Measurements from ENCODE around the gene FAM53B.

FAM53B gene

DNA sequence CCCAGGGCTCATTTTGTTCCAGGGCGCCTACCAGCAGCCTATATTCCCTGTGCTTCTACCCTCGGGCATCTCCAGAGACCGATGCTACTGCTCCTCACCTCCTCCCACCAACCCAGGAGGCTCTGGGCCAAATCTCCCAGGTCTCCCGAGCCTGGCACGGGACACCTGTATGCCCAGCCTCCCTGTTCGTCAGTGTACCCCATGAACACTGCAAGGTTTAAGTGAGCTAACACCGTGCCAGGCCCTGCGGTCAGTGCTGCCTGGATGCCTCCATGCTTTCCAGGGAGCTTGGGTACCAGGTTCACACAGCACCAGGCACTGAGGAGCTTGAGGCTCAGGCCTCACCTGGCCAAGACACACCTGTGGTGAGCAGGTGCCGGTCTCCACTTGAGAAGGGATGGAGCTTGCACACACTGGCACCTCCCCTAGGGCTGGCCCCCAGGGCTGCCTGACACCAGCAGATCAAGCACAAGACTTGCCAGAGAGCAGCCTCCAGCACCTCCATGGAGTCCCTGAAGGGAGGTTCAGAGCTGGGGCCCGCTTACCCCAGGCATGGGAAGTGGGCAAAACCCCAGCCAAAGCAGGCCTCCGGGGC lies 80.3 kb downstream of the FAM53B start:
- DNase-seq (ENCODE audit: low read depth, low spot score): no peak

DNA sequence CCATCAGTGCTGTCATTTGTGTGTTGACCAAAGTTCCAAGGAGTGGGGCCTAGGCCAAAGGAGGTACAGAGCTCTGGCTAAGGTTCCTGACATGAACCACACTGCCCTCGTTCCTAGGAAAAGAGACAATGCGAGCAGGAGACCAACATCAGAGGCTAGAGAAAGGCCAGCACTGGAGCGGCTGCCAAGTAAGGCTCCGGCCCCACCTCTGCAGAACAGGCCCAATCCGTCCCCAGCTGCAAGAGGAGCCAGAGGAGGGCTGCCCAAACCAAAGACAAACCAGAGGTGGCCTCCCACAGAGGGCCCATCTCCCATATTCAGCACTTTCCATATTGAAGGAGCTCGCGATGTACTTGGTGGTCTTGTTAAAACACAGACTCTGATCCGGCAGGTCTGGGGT lies 81.0 kb downstream of the FAM53B start:
- DNase-seq (ENCODE audit: low read depth, low spot score): no peak

DNA sequence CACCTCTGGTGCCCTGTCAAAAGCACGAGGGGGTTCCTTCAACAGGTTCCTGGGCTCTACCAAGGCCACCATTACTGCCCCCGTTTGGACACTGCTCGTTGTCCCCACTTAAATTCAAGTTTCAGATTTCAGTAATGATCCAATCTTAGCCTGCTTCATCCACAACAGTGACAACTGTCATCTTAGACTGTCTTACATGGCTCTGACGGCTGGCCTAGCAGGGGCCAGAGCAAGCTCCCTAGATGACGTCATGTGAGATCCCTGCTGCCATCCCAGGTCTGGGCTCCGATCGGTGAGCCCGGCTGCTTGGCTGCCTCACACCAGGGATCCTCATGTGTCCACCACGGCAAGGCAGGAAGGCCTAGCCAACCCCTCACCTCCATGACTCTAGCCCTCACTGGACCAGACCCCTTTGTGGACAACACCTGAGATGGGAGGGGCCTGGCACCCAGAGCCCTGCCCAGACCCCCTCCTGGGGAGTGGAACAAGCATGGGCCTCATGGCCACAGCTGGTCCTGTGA lies 82.5 kb downstream of the FAM53B start:
- no peak for DNase-seq (ENCODE audit: low read depth, low spot score)

DNA sequence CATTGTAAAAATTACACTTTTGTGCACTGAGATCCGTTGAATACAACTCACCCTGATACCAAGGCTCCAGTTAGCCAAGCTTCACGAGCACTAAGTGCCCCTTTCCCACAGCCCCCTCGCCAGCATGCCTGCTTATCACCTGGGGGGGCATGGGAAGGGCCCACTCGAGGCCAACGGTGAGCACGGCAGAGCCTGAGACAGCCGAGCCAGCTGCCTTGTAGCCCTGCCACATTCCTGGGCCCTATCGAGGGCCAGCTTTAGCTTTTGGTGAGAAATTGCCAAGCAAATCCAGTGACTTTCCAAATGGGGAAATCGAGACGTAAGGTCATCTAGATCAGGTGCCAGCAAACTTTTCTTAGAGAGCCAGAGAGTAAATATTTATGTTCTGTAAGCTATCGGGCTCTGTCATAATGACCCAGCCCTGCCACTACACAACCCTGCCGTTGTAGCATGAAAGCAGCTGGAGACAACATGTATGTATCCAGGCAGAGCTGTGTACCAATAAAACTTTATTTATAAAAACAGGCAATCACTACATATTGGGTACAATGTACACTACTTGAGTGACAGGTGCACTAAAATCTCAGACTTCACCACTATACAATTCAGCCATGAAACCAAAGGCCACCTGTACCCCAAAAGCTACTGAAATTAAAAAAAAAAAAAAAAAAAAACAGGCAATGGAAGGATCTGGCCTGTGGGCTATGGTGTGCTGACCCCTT lies 83.6 kb downstream of the FAM53B start:
- no peak for DNase-seq (ENCODE audit: low read depth, low spot score)

DNA sequence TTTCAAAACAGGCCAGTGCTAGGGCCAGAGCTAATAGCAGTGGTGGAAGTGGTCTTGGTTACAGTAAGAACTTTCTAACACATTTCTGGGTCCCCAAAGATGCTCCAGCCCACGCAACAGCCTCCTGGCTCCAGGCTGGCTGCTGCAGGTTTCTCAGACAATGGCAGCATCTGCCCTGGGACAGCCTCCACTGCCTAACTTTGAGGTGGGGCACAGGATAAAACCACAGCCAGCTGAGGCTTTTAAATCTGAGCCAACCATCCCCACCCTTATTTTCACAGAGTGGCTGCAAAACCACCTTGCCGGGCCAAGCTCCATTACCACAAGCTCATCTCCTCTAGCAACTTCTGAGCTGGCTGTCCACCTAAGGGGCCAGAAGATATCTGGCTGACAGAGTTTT lies 84.8 kb downstream of the FAM53B start:
- DNase-seq (ENCODE audit: low read depth, low spot score): no peak

DNA sequence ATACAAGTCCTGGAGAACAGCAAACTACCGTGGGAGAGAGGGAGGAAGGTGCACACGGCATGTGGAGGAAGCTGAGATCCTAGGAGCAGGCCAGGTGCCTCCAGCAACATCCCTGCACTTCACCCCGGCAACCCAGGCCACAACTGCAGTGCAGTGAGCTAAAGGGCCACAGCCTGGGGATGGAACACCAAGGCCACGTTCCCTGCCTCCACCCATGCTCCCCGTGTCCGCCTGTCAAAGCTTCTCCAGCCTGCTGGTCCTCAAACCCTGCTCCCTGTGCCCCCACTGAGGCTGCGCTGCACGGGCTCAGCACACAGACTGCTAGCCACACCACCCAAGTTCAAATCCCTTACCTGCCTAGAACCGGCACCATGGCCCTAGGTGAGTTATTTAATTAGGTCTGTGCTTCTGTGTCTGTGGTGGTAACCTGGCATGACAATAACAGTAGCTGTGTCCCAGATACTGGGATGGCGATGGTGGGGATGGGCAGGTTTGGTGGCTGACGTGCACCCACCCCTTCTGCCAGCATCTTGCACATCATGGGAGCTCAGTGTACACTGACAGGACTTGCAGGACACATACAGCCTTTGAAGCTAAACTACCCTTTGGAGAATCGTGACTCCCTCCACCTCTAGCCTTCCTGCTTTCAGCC lies 85.5 kb downstream of the FAM53B start:
- DNase-seq (ENCODE audit: low read depth, low spot score): no peak

DNA sequence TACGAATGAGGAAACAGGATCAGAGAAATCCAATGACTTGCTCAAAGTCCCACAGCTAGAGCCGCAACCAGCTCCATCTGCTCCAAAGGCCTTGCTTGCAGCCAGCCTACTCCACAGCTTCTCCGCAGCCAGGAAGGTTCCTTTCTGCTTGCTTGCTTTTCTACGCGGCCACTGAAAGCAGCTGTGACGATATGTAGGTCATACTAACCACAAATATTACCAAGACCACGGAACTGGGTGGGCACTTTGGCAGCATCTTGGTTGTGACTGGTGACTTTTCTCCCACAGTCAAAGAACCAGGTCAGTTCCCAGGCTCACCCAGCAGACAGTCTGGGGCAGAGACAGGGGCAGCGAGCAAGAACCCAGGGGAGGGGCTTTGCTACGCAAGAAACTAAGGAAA lies 86.4 kb downstream of the FAM53B start:
- no peak for DNase-seq (ENCODE audit: low read depth, low spot score)

DNA sequence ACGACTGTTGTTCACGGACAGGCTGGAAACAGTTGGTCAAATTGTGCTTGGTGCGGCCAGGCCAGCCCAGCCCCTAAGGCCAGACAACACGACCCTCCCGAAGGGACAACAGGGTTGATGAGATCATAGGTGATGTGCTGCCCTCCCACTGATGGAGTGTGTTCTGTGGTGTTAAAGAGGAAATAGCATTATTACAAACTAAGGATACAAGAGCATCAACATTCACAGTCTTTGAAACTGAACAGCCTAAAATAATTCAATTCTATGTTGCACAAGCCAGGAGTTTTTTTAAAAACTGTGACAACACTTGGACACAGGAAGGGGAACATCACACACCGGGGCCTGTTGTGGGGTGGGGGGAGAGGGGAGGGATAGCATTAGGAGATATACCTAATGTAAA lies 87.6 kb downstream of the FAM53B start:
- no peak for DNase-seq (ENCODE audit: low read depth, low spot score)

DNA sequence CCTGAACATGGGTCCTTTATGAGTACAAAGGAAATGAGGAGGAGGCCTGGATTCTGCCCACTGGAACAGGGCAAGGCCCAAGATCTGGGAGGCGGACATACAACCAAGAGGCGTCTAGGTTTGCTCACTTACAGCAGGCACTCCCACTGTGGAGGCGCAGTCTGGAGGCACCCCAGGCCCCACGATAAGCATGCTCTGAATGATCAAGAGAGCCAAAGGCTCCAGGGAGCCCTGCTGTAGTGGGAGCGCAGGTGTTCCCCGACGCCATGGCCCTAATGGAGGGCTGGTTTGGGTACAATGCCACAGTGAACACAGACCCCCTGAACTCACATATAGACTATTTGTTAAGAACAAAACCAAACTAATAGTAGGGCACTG lies 88.1 kb downstream of the FAM53B start:
- no peak for DNase-seq (ENCODE audit: low read depth, low spot score)

DNA sequence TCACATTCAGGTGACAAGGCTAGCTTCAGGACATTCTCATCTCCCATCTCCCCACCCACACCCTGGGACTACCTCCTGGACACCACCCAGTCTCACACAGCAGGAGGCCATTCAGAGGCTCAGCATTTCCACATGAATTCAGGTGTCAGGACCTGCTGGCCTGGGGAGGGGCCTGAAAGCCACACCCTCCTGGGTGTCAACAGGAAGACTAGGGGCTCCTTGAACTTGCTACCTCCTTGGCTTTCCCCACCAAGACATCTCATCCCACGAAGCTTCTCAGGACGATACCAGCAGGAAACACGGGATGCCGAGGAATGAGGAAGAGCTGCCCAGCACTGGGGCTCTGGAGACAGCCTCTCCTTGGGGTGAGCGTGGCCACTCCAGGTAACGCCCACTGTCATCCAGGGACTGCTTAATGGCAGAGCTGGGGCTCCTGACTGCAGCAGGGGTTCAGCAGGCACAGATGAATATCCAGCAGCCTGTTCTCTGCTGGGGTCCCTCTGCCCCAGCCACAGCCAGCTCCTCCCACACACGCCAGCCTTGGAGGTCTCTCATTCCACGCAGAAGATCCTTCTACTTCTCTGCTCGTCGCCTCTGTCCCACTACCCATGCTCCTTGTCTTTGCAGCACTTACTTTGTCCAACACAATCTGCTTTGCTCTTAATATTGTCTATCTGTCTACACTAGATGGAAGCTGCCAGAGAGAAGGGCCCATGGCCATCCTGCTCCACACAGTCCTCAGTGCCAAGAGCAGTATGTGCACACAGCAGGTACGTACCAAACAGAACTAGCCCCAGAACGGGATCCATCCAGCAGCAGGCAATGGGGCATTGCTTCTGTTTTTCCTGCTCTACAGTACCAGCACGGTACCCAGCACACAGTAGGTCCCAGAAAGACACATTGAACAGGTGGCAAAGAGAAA lies 88.7 kb downstream of the FAM53B start:
- DNase-seq (ENCODE audit: low read depth, low spot score): no peak

DNA sequence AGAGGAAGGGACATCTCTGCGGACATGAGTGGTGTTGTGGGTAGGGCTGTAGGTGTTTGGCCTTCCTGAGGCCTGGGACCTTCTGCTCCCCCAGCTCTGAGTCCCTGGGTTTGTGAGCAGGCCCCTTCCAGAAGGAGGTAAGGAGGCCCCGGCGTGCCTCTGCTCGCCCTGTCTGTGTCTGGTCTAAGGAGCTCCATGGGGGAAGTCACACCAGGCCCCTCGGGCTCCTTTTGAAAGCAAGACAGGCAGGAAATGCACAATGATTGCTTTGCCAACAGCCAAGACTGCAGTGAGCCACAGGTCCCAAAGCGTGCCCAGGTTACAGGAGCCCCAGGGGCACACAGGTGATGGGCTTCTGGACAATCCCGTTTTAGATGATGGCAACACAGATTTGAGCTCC lies 89.5 kb downstream of the FAM53B start:
- DNase-seq (ENCODE audit: low read depth, low spot score): no peak

DNA sequence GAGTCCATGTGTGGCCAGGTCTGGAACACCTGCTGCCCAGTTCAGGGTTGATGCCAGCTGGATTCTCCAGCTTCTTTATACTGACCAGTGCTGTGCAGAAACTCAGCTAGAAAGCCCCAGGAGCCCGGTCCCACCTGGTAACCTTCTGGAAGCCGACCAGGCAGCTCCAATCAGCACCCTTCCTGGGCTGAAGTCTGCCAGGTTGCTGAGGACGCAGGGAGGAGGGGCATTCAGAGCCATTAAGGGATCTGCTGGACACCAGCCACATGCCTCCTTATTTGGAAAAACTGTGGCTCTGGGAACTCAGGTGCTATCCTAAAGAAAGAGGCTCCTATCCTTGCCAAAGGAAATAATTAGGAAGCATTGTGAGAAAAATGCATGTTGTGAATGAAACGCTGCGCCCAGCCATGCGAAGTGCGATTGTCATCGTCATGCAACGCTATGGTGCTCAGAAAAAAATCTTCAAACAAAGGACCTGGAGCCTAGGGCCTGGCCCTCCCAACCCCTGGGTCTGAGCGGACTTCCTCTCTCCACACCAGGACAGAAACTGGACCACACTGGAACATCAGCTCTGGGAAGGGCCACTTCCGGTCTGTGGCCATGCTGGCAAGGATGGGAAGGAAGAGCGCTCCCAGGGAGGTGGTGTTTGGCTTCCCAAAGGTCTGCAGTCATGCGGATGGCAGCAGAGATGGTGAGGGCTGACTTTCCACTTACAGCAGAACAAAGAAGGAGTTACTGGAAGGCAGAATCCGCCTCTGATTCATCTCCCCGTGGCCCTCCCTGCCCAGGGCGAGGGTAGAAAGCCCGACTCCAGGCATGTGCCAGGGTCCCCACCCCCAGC lies 90.1 kb downstream of the FAM53B start:
- DNase-seq (ENCODE audit: low read depth, low spot score): no peak

DNA sequence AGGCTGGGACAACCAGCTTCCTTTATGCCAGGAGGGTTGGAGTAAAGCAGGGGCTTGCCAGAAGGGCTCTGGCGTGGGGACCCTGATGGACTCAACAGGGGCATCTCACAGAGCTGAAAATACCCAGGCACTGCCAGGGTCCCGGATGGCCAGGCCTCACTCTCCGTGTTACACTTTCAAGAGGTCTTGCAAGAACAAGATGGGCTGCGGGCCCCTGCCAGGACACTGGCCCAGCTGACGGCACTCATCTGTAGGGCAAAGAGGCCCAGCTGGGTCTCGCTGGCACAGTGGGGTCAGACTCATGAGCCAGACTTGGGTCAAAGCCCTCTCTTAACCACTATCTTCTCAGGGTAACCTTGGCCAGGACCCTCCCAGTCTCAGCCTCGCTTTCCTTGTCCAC lies 90.9 kb downstream of the FAM53B start:
- no peak for DNase-seq (ENCODE audit: low read depth, low spot score)

DNA sequence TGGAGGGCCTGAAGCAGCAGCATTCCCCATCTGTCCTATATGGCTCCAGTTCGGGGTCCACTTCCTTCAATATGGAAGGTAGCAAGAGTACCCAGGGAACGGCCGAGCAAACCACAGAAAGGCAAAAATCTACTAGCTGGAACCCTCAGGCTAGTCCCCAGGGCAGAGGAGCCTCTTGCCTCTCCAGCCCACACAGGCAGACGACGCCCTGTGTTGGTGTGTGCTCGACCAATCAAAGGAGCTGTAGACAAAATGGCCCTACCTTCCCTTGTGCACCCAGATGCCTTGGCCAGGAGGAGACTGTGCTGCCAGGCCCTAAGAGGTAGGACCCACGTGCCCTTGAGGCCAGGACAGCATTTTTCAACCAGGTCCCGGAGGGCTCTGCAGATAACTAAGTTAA lies 91.5 kb downstream of the FAM53B start:
- DNase-seq (ENCODE audit: low read depth, low spot score): no peak

DNA sequence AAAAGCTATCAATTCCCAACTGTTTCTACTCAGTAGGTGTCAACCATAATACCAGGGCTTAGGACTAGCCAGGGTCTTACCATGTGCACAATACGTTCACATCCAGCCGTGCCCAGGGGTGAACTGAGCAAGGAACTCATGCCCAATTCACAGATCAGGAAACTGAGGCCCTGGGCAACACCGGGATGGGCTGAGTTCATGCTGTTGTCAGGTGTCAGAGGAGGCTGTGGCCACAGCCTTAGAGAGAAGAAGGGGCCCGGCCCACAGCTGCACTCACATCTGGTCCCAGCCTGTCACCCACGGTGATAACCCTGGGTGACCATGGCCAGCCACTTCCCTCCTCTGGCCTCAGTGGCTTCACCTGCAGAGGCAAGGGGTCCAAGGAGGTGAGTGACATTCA lies 92.0 kb downstream of the FAM53B start:
- no peak for DNase-seq (ENCODE audit: low read depth, low spot score)

DNA sequence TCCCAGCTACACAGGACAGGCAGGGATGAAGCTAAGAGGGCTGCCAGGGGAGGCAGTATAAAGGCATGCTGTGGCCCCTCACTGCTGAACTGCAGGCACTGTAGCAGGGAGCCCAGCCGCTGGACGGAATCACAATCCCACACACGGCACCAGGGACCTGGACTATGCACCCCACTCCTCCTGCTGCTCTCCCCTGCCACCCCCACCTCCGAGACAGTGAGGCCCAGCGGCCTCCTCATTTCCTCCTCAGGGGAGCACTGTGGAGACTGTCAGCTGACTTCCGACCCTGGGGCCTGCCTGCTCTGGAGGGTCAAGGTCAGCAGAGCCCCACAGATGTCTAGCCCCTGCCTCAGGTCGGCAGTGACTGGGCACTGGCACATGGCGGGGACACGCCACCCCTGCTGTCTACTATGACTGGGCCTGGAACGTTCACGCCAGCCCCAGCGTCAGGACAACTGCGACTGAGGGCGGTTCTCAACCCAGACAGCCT lies 92.7 kb downstream of the FAM53B start:
- DNase-seq (ENCODE audit: low read depth, low spot score): no peak

DNA sequence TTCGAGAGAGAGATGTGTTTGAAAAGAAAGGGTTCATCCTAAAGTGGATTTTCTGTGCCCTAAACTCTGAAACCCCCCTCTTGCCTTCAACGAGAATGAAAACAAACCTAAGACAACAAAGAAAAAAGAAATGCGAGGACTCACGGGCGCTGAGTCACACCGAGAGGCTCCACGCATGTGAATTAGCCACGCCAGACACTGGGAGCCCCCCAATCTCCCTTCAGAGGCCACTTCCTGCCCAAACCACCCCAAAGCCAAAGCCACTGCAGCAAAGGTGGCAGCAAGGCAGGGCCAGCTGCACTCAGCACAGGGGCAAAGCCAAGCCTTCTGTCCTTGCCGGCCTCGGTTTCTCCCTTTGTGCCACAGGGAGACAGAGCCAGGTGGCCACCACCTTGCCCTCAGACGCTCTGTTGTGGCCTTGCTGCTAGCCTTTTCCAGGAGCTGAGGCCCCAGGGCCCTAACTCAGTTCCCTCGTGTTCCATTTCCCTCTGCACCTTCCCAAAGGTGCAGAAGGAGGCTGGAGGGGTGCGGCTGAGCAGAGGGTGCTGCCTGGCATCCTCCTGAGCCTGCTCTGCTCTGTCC lies 93.3 kb downstream of the FAM53B start:
- DNase-seq (ENCODE audit: low read depth, low spot score): no peak

DNA sequence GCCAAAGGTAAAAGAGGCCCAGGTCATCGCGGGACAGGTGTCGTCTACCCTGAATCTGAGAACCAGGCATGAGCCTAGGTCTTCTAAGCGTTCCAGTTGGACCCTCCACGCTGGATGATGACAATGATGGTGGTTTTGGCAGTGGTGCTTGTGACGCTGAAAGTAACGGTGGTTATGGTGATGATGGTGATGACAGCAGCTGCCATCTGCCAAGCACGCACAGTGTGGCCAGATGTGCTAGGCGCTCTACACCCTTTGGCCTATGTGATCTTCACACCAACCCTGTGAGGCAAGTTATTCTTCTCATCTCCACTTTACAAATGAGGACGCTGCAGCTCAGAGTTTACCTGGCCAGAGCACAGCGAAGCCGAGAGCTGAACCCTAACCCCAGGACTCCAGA lies 93.9 kb downstream of the FAM53B start:
- no peak for DNase-seq (ENCODE audit: low read depth, low spot score)

DNA sequence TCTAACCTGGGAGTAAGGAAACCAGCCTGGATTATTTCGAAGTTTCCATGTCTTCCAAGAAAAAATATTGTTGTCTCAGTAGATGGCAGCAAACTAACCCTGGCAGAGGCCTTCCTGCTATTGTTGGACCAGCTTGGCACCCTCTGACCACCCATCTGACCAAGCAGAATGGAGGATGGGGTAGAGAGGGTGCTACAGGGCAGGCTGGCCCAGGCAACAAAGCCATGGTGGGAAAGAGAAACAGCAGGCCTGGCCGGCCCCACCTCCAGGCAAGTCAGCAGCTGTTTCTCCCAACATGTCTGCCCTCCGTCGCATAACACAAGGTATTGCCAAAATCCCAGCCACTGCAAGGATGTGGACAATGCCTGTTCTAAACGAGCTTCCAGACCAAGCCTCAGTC lies 95.0 kb downstream of the FAM53B start:
- DNase-seq (ENCODE audit: low read depth, low spot score): no peak

DNA sequence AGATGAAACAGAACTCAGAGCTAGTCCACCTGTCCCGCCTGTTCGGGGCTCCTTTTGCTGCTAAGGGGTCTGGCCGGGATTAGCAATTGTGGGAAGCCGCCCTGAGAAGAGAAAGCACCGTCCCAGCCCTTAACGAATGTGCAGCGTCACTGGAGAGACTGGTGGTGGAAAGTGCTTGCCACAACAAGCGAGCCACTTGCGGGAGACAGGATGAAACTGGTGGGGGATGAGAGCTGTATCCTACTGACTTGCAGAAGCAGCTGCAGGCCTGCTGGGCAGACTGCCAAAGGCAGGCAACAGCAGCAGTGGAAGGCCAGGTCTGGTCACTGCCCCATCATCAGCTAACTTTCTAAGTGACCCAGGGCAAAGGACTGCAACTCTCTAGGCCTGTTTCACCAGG lies 95.4 kb downstream of the FAM53B start:
- no peak for DNase-seq (ENCODE audit: low read depth, low spot score)

DNA sequence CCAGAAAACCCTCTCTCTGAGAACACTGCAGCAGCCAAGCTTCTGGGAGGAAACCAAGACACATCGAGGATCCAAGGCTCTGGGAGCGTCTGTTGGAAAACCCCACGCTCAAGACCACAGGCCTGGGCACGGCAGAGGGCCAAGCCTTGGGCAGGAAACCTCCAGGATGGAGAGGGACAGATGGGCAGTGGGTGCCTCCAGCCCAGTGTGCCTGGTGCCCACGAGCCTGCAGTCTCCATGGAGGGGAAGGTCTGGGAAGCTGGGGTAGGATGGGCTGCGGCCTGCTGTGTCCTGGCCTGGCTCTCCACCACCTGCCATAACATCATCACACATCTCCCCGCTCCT lies 96.1 kb downstream of the FAM53B start:
- DNase-seq (ENCODE audit: low read depth, low spot score): no peak
